GM21529 (cell line): ENCODE data around the gene PLEKHA6.

Source experiments
- ATAC-seq: cut with Tn5 transposase; IDR thresholded peaks from one replicate; pipeline ENCODE4 v1.9.1; 2021; ENCODE audit not compliant: unreplicated experiment

The PLEKHA6 gene

DNA sequence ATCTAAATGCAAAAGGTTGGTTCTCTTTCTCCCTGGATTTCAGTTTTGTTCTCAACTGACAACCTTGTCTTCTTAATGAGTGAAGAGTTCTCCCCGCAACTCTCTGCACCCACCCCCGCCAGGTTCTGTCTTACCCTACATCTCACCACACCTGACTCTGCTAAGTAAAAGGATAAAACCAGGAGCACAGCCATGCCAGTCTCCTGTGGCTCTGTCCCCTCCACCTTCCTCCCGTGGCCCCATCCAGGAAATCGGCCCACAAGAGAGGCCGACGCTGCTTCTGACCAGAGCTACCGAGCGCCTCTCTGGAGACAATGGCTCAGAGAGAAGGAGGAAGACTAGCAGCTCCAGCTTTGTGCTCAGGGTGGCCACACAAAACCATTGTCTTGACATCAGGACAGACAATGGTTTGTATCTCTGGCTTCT, 72.2 kb downstream of the PLEKHA6 start:
- no peak for ATAC-seq

DNA sequence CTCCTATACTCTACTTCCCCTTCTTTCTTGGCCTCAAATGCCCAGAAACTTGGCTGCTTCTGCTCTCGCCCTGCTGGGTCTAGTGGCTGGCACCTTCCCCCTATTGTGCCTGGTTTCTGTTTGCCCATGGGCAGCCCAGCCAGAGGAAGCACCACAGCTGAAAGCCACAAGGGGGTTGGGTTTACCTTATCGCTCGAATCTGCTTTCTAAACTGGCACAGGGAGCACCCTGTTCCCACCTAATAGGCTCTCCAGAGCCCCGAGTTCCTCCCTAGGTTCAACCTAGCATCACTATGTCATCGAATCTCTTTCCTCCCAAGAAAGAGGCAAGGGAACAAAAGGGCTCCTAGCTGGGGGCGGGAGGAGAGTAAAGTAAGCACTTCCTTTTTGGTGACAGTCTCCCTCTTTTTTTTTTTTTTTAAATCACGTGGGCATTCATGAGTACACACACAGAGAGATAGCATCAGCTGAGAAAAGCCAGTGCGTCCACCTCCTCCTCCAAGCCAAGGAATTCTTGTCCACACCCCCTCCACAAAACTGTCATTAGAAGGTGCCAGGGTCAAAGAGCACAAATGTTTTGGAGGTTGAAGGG, 72.8 kb downstream of the PLEKHA6 start:
- no peak for ATAC-seq

DNA sequence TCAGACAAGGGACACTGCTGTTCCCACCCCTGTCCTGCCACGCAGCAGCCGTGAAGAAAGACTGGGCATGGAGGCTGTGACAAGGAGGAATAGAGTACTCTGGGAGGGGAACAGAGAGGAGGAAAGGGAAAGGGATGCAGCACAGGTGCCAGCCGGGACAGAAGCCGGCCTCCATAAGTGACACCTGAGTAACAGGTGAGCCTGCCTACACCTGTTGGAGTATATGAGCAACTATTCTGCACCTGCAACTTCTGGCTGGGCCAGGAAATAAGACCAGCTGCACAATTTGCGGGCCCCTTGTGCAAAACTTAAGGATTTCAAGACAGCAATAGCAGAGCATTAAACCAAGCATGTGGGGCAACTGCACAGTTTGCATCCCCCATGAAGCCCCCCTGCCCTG, 73.4 kb downstream of the PLEKHA6 start:
- no peak for ATAC-seq

DNA sequence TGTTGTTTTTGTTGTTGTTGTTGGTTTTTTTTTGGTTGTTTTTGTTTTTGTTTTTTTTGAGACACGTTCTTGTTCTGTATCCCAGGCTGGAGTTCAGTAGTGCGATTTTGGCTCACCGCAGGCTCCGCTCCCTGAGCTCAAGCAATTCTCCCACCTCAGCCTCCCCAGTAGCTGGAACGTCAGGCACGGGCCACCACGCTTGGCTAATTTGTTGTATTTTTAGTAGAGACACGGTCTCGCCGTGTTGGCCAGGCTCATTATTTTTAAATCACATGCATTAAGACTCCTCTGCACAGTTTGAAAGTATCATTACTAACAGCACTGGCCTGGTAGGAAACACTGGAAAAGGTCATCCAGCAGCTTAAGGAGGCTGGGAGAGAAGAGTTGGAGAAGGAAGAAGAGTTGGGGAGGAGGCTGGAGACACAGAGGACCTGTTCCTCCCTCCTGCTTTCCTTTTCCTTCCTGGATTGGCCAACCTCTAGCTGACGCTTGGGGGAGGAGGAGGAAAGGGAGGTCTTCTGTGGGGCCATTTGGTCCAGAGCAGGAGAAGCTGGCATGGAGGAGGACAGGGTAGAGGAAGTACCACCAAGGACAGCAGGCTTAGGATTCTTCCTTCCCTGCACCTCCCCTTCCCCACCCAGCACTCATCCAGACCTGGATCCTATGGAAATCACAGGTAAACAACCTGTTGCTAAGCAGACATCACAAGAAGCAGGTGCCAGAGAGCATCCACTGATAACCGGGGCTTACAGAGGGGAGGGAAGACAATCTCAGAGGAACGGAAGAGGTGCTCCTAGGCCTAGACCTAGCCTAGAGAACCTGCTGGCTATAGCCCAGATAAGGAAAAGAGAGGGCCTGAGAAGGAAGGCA, 74.1 kb downstream of the PLEKHA6 start:
- ATAC-seq = no peak

DNA sequence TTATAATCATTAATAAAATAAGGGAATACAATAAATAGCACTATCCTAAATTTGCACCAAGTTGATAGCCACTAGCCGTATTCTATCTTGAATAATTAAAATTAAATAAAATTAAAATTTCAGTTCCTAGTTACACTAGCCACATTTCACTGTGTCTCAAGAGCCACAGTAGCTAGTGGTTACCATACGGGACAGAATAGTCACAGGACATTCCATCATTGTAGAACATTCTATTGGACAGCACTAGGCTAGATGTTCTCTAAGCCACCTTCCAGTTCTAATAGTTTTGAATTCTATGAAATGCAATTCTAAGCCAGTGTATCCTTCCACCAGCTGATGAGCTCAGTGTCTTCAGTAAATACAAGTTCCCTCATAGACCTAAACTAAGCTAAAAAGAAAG, 74.8 kb downstream of the PLEKHA6 start:
- no peak for ATAC-seq

DNA sequence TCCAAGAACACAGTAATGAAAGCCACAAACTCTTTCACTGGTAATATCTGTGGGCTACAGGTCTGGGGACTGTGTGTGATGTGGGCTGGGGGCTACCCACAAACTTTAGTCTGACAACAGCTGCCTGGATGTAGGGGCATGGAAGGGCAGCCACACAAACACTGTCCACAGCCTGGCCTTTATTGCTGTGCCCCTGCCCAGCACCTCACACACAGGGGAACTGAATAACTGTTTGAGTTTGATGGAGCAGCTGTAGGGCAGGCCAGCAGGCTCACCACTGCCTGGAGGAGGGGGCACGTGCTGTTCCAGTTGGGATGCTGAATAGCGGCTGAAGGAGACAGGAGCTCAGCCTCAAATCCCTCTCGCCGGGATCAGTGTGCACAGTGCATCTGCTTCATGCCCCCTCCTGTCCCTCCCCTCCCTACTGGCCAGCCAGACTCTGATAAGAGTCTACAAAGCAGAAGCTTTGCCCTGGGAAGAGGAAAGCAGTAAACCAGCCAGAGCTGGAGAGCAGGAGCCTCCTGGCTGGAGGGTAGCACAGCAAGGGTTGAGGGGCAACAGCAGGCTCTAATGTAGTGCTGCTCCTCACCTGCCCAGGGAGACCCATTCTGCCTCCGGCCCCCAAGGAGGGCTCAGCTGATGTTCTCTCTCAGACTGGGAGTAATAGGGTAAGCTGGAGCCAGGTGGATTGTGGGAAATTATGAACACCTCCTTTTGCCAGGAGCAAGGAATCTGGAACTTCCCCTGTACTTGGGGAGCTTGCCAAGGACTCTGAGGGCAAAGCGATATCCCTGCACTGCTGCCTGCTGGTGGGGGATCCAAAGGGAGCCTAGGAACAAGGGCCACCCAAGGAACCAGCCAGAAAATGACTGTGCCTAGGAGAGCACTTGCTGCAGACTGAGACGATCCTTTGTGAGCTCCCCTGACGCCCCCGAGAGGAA, 75.7 kb downstream of the PLEKHA6 start:
- ATAC-seq = no peak

DNA sequence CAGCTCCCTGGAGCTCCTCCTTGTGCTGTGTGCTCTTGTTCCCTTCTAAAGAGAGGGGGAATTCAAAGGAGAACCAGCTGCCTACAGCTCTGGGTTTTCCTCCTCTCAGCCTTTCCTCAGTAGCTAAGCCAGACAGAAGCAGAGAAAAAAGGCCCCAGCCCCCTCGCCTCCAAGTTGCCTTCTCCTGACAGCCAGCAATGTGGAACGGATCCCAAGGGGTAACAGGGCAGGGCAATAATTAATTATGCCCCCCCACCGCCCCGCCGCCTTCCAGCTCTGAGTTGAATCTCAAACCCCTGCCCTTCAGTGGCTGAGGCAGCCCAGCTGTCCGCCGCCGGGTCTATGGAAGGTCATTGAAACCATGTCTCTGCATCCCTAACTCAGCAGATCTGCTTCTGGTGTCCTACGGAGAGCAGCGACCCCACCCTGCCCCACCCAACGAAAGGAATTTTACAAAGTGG, 76.9 kb downstream of the PLEKHA6 start:
- ATAC-seq = no peak

DNA sequence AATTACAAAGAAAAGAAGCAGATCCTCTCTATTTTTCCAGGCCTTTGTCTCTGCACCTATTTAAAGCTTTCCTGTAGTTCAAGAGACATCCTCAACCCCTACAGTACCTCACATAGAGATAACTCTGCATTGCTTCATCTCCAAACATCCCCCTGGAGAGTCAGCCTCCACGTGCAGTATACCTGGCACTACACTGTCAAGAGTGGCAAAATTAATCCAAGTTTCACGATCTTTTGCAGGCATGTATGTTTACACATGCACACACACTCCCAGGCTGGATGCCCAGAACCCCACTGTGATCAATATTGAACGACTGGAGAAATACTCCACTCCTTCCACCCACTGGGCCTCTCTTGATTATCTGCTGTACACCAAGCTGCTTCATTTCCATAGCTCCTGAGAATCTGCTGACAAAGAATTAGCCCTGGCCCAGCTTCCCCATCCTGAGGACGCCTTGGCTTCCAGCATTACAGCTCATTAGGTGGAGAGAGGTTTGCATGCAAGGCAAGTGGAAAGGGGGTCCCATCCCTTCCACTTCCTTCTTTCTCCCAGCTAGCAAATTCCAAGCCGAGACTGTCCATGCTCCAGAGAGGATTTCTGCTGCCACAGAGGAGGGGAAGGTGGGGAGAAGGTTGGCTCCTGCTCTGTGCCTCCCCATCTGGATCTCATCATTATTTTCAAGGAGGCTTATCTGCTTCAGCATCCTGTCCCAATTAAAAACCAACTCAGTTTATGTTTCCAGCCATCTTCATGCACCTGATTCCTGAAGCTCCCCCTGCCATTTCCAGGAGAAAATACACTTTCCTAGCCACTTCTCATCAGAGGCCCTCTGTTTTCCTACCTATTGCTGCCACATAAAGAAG, 79.4 kb downstream of the PLEKHA6 start:
- ATAC-seq = no peak

DNA sequence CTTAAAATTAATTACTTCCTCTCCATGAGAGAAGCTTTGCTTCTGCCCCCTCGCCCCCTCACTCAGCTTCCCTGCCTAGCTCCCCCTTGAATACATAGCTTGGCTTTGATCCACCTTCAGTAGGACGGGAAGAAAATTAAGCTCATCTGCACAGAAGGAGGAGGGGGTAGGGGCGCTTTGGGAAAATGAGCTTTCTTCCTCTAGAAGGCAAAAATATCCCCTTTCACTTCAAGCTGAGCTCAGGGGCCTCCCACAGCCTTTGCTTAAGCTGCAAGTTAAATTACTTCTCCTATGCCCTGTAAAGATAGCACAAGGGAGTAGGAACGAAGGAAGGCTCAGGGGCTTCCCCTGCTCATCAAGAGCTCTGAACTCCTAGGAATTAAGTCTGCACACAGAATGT, 80.8 kb downstream of the PLEKHA6 start:
- no peak for ATAC-seq

DNA sequence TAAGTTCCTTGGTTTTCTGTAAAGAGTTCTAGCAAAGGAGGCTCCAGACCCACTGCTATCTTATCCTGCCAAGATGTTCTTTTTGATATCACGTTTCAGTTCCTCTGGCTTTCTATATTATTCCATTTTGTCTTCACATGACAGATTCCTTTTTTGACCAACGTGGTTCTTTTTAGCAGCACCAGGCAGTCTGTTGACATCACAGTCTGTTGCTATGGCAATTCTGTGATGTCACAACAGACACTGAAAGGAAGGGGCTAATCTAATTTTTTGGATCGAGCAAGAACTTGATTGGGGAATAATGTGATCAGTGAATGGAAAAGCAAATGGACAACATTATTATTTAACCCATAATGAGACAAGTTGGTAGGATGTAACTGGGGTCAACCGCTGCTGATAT, 81.5 kb downstream of the PLEKHA6 start:
- ATAC-seq = no peak

DNA sequence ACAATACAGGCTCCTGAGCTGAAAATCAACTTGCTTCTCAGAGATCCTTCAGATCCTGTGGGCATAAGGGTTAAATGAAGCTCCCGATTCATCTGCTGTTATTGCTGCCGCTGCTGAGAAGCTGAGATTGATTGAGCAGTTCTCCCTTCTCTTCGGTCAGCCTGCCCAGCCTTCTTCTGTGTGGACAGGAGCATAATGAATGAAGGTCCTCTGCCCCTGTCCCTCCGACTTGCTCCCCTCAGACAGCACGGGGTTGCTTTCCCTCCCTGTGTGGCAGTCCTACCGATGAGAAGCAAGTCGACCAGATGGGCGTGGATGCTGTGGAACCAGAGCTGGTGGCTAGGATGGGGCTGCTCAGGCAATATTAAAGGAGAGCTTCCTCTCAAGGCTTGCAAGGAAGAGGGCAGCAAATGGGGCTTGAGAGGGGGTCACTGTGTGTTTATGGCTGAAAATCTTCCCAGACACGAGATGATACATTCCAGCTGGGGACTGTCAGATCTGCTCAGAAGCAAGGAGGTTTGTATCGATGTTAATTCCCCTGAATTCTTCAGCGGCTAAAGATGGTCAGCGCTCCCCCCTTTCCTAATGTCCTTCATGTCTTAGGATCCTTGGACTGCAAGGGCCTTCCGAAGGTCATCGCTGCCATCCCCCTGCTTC, 82.0 kb downstream of the PLEKHA6 start:
- no peak for ATAC-seq

DNA sequence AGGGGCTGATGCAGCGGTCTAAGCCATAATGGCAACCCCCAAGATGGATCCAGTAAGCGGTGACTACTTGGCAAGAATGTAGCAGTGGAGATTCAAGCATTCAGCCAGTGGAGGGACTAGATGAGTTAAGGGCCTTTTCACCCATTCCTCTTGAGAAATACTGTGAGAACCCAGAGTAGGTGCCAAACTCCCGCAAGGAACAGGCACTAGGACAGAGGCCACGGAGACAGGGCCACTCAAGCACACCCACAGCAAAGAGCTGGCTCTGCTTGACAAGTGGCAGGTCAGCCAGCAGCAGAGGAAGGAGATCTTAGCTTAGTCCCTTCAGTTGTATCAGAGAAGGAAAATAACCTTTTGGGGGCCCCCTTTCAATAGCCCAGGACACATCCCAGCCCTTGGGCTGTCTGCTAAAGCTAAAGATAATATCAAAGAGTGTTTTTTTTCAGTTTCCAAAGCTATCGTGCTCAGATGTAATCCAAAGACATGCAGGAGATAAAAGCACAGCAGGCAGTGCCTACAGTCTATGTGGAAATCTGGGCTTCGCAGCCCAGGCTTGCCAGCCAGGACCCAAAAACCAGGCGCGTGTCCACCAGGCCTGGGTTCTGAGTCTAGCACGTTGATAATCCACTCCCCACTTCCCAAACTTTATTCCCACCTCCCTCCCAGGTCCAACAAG, 83.9 kb downstream of the PLEKHA6 start:
- ATAC-seq = no peak

DNA sequence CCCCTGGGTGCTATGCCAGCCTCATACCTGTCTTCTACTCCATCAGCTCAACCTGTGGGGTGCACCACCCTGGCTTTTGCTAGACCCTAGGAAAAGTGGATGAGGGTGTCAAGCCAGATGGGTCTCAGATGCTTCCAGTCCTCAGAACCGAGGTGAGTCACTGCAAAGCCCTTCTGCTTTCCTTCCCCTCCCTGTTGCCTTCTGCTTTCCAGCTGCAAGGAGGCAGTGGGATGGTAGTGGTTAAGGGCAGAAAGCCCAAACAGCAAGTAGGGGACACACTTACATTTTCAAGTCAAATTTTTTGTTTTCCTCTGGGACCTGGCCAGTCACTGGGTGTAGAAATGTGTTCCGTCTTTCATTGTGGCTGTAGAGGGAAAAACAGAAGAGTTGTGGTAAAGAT, 85.3 kb downstream of the PLEKHA6 start:
- no peak for ATAC-seq

DNA sequence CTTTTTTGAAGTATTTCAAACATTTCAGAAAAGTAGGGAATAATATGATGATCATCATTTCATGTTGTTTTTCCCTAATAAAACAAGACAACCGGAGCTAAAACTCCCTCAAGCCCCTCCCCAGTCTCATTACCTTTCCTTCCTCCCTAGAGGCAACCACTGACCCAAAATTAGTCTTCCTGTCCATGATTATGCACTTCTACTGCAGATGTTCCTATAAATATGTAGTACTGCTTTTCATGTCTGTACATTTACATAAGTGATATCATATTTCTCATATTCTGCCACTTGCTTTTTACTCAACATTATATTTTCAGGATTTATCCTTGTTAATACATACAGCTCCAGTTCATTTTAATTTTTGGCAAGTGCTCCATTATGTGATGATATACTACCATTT, 87.2 kb downstream of the PLEKHA6 start:
- ATAC-seq = no peak

DNA sequence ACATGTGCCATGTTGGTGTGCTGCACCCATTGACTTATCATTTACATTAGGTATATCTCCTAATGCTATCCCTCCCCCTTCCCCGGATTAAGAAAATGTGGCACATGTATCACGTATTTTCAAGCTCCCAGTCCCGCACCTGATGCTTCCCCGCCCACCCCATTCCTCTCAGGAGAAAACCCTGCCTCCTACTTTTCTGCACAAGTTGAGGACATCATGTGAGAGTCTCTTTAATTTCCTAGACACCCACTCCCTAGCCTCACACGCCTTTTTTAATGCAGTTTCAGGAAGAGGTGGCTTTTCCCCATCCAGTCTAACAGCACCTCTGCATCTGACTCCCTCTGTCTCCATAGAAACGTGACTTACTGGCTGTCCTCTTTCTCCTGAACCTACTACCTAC, 87.8 kb downstream of the PLEKHA6 start:
- ATAC-seq = no peak

DNA sequence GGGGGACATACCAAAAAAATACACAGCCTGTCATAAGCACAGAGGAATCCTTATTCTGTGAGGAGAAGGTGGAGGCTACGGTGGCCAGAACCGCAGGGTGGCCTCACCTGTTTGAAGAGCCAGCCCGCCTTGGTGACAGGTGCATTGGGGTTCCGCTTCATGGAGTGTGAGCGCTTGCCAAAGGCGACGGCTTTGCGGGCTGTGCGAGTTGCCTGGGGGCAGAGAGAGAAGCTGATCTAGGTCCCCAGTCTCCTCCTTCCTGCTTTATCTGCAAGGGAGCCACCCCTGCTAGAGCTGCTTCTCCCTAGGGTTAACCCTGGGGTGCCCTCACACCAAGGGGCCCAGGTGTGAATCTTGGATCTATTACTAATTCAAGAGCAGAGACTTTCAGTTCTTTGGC, 91.6 kb downstream of the PLEKHA6 start:
- ATAC-seq = no peak

DNA sequence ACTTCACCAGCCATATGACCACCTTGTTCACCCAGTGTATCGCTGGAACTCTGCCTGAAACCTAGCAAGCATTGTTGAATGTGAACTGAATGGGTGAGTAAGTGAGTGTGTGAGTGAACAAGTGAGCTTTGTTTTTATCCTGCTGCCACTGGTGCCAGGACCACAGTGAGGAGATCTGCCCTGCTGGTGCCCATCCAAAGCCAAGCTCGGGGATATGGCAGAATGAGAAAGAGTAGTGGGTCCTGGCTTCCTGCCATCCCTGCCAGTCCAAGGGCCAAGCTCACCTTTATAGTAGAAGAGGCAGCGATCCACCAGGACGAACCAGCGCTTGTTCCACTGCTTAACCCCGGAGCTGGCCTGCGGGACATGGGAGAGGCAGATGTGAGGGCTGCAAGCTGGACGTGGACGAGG, 92.5 kb downstream of the PLEKHA6 start:
- ATAC-seq = no peak

DNA sequence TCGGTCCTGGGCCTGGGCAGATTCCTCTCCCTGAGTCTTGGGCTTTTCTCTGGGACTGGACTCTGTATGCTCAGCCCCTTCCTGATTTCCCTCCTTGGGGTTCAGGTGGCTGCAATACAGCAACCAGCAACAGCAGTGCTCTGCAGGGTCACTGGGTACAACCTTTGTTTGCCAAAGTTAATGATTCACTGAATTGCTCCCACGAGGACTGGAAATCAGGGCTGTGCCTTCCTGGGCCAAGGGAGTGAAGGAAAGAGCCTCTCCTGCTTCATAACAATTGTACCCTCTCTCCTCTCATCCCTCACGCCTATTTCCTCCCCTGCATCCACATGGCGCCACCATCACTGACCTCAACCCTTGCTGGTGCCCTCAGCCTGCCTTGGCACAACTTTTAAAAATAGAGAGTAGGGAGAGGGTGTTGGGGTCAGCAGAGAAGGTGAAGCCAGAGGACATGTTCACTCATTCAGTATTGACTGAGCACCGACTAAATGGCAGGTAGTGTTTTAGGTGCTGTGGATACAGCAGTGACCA, 93.2 kb downstream of the PLEKHA6 start:
- no peak for ATAC-seq

DNA sequence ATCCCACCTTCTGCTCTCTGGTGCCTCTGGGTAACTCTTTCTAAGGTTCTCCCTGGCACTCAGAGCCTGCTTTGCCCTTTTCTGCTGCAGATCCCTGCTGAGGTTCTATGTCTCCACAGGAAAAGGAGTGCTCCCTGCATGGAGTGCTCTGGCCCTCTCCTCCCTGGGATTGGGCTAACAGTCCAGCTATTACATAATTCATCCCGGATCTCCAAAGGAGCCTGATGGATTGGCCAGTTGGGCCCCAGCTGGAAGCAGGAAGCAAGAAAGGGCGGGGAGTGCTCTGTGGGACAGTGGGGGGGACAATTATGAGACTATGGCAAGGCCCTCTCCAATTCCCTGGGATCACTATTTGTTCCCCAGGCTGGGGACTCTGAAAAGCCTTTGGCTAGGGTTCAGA, 94.1 kb downstream of the PLEKHA6 start:
- ATAC-seq = no peak
